ENCODE results near the gene KIF13A. TPM values are rescaled to one million over a fixed set of nuclear protein-coding genes. Genes with fewer than 3 reads are reported as not detected.

The KIF13A gene
- total RNA-seq, 1 donor from 2014 or later, result 28.9 TPM

DNA sequence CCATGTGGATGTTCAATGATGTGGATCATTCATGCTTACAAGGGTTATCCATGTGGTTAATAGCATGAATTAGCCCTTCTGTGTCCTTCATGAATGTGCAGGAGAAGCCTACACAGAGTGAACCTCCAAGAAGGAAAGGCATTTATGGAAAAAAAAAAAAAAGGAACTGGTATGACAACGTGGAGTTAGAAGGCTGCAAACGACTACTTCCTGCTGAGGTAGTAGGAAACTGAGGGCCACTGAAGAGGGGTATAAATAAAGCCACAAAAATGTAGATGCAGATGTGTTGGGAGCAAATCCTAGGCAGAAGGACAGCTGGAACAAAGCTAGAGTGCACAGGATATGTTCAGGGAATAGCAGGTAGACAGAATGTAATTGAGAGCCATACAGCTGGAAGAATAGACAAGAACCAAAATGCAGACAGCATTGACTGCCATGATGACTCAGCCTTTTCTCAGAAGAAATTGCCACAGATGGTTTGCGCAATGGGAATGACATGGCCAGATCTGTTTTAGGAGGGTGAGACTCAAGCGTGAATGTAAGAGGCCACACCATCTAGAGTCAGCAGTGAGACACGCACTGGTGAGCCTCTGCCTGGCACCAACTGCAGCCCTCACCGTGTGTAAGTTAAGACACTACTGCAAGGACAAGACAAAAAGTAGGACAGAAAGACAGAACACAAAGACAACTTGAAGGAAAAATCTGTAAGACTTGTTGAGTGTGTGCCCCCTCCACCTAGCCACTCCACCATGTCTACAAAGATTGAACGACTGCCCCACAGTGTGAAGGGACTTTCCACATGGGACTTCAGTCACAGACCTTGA is 79.8 kb downstream of the KIF13A start:
- TF ChIP-seq, protein P1, sequence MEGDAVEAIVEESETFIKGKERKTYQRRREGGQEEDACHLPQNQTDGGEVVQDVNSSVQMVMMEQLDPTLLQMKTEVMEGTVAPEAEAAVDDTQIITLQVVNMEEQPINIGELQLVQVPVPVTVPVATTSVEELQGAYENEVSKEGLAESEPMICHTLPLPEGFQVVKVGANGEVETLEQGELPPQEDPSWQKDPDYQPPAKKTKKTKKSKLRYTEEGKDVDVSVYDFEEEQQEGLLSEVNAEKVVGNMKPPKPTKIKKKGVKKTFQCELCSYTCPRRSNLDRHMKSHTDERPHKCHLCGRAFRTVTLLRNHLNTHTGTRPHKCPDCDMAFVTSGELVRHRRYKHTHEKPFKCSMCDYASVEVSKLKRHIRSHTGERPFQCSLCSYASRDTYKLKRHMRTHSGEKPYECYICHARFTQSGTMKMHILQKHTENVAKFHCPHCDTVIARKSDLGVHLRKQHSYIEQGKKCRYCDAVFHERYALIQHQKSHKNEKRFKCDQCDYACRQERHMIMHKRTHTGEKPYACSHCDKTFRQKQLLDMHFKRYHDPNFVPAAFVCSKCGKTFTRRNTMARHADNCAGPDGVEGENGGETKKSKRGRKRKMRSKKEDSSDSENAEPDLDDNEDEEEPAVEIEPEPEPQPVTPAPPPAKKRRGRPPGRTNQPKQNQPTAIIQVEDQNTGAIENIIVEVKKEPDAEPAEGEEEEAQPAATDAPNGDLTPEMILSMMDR (IDR thresholded peaks at IDR 0.05), result no peak
- Histone ChIP-seq H3K4me3 (peak overlapping the region in 1 of 2 donors; percentile 7), H3K36me3 (no peaks in the 10 kb centered on the region), H3K4me1 (peaks cover 2 to 34% of the 10 kb centered on the region in 2 donors), H3K27ac (peak overlapping the region; percentile 10 to 54), H3K9me3 (no peaks in the 10 kb centered on the region), H3K27me3 (no peaks in the 10 kb centered on the region)
- DNase-seq (ENCODE audit: low spot score in 2 of 2), result peak; percentile 43 to 91
- intact Hi-C loops (cut with DNase I), result loop anchor here (5.0 kb wide), 1 partner anchor 40 kb away; no protein-coding TSS in a partner anchor

DNA sequence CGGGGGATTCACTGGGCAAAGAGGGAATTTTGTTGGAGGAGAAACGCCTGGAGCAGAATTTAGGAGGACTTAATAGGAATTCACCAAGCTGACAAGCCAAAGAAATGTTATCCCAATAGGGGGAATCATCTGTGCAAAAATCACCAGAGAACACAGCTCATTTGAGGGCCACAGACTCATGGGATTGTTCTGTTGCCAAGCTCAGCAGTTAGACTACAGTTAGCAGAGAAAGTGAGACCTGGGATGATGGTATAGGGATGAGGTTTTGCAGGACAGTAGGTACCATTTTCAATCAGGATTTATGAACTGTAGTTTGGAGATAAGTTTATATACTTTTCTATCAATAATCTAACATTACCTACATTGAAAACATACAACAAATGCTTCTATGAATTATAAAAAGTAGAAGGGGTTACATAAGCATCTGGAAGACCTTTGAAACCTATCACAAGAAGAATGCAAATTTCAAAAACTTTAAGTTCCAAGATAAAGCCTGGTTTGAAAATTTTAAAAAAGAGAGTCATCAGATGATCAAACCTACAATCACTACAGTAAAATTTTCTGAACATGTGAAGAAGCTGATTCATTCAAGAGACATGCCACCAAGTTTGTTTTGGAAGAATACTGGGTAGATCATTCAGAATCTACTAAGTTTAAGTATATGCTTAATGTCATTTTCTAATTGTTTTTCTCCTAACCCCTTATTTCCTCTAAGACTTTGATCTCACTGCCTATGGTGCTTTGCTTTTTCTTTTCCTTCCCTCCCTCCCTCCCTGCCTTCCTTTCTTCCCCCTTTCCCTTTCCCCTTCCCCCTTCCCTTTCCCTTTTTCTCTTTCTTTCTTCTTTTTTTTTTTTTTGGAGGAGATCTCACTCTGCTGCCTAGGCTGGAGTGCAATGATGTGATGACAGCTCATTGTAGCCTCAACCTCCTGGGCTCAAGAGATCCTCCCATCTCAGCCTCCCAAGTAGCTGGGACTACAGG is 81.5 kb downstream of the KIF13A start:
- DNase-seq (ENCODE audit: low spot score in 2 of 2), result no peak

DNA sequence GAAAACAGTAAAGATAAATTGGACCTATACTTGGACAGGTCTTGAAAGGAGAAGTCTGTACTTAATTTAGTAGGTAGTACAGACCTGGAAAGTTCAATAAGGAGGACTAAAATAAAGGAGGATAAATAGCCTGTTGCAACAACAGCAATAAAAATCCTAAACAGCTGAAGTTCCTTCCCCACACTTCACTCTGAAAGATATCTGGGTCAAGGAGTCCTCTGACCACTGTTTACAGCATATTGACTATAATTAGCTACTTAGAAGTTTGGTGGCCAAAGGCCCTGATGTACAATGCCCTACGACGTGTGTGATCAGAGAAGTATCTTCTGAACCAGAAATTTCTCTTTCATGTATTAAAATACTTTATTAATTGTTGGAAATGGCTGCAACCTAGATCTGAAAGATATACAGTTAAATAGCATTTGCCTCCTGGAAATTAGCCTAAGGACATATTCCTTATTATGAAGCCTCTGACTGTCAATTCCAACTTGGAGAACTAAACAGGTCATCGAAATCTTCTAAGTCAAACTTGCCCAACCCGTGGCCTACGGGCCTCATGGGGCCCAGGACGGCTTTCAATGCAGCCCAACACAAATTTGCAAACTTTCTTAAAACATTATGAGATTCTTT is 82.8 kb downstream of the KIF13A start:
- DNase-seq (ENCODE audit: low spot score in 2 of 2), result no peak
- intact Hi-C loops (cut with DNase I), result loop anchor here (5.0 kb wide), 1 partner anchor 37 kb away; no protein-coding TSS in a partner anchor
- Histone ChIP-seq H3K27me3 (no peaks in the 10 kb centered on the region), H3K4me1 (peaks cover 2 to 28% of the 10 kb centered on the region in 2 donors), H3K9me3 (no peaks in the 10 kb centered on the region), H3K36me3 (no peaks in the 10 kb centered on the region), H3K4me3 (no peak overlapping the region), H3K27ac (peak overlapping the region in 1 of 2 donors; percentile 2)
- TF ChIP-seq, protein P1 (IDR thresholded peaks at IDR 0.05), result no peak

More for the DNA sequence above, 81.5 kb downstream of the KIF13A start:
- H3K4me3 ChIP-seq, result no peak overlapping the region
- H3K36me3 ChIP-seq, result no peaks in the 10 kb centered on the region
- intact Hi-C loops (cut with DNase I), result loop anchor here (5.0 kb wide), 1 partner anchor 39 kb away; no protein-coding TSS in a partner anchor
- H3K9me3 ChIP-seq, result no peaks in the 10 kb centered on the region
- peaks cover 2 to 30% of the 10 kb centered on the region in 2 donors for H3K4me1 ChIP-seq
- H3K27ac ChIP-seq, result peak overlapping the region; percentile 12 to 39
- no peaks in the 10 kb centered on the region for H3K27me3 ChIP-seq
- TF ChIP-seq, protein P1 (IDR thresholded peaks at IDR 0.05), result no peak

DNA sequence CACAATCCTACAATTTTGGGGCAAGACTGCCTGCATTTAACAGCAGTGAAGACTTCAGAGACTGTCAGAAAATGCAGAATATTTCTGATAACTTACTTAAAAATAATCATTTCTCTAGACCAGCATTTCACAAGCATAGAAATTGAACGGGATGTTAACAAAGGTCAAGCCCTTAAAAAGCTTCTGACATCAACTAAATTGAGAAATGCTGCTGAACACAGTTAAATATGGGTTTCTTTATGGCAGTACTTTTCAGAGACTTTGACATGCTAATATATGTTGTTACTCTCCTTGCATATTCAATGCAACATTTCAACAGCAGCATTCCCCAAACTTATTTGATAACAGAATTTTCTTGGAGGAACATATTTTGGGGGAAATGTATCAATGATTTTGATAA is 84.5 kb downstream of the KIF13A start:
- no peak for DNase-seq (ENCODE audit: low spot score in 2 of 2)
- intact Hi-C loops (cut with DNase I), result no loop called here
- Histone ChIP-seq H3K4me3 (no peak overlapping the region), H3K27me3 (no peaks in the 10 kb centered on the region), H3K9me3 (no peaks in the 10 kb centered on the region), H3K4me1 (peaks cover 2 to 24% of the 10 kb centered on the region in 2 donors), H3K36me3 (no peaks in the 10 kb centered on the region), H3K27ac (no peak overlapping the region)
- TF ChIP-seq, protein P1 (IDR thresholded peaks at IDR 0.05), result no peak

DNA sequence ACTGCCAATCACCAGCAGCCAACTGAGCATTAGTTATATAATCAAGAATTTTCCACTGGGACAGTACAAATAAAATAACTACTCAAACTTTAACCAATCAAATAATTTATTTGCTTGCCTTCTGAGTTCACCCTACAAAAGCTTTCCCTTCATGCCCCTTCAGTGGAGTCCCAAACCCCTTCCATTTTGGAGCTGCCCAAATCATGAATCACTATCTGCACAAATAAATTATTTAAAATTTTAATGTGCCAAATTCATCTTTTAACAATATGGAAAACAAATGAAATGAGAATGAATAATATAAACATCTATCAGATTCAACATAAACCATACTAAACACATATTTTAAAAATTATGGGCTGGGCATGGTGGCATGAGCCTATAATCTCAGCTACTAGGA is 85.9 kb downstream of the KIF13A start:
- H3K4me1 ChIP-seq, result peaks cover 2 to 13% of the 10 kb centered on the region in 2 donors
- peaks cover 0 to 13% of the 10 kb centered on the region in 2 donors for H3K36me3 ChIP-seq
- no peak overlapping the region for H3K4me3 ChIP-seq
- H3K27me3 ChIP-seq, result no peaks in the 10 kb centered on the region
- H3K9me3 ChIP-seq, result no peaks in the 10 kb centered on the region
- H3K27ac ChIP-seq, result no peak overlapping the region
- intact Hi-C loops (cut with DNase I), result no loop called here
- TF ChIP-seq, protein P1 (IDR thresholded peaks at IDR 0.05), result no peak
- no peak for DNase-seq (ENCODE audit: low spot score in 2 of 2)
